PC-9 (cell line): ENCODE data around the gene CEP131.

Experiments used
- EZH2 ChIP-seq: fragments of 200-600 bp; sonication (generic); IDR thresholded peaks from 2 replicates; pipeline ENCODE4 v1.8.0; 2017; ENCODE audit warnings: antibody characterized with exemption, low read depth
- TF ChIP-seq, protein P1 (sequence below): fragments of 200-600 bp; sonication (generic); conservative IDR thresholded peaks from 2 replicates; pipeline ENCODE4 v1.6.1; 2017; ENCODE audit warnings: mixed run types, antibody characterized with exemption, mild to moderate bottlenecking, moderate library complexity

DNA sequence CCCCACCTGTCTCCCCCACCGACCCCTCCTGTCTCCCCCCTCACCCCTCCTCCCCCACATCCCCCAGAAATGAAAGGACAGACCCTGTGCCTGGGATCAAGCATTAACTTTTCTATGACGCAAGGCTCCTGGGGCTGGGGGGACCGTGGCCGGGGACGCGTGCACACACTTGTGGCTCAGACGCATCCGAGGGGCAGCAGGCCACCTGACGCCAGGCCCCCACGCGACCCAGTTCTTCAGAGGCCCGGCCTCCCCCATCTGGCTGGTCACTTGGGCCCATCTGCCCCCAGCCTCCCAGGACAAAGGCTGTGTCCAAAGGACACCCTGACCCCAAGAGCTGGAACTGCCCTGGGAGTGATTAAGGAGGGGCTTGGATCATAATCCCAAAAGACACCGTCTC, 71.5 kb downstream of the CEP131 start:
- TF ChIP-seq, protein P1, sequence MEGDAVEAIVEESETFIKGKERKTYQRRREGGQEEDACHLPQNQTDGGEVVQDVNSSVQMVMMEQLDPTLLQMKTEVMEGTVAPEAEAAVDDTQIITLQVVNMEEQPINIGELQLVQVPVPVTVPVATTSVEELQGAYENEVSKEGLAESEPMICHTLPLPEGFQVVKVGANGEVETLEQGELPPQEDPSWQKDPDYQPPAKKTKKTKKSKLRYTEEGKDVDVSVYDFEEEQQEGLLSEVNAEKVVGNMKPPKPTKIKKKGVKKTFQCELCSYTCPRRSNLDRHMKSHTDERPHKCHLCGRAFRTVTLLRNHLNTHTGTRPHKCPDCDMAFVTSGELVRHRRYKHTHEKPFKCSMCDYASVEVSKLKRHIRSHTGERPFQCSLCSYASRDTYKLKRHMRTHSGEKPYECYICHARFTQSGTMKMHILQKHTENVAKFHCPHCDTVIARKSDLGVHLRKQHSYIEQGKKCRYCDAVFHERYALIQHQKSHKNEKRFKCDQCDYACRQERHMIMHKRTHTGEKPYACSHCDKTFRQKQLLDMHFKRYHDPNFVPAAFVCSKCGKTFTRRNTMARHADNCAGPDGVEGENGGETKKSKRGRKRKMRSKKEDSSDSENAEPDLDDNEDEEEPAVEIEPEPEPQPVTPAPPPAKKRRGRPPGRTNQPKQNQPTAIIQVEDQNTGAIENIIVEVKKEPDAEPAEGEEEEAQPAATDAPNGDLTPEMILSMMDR, result no peak
- TF ChIP-seq EZH2, result no peak
